Osteoblast (primary cell): ENCODE data around the gene DCAF15. TPM values are rescaled to one million over a fixed set of nuclear protein-coding genes. Genes with fewer than 3 reads are reported as not detected.
"Not testable (repeated sequence)": the region's sequence is repeated elsewhere in the genome, so short reads cannot be mapped to it uniquely, and the experiment has no call there.

Experiments used
- DNase-seq: peaks from one replicate; pipeline ENCODE4 v3.0.0; 2011; ENCODE audit warnings: low spot score, mixed read lengths; ENCODE audit not compliant: insufficient read length; ENCODE audit errors: missing footprints
- H2AFZ ChIP-seq: 2 replicates; pipeline ENCODE4 v1.6.0; 2011; ENCODE audit warnings: mild to moderate bottlenecking, low read length
- H3K27ac ChIP-seq: 2 replicates; pipeline ENCODE4 v1.5.1; 2011; ENCODE audit warnings: mild to moderate bottlenecking, low read depth, low read length, moderate library complexity
- H3K27me3 ChIP-seq: 2 replicates; pipeline ENCODE4 v1.6.0; 2012; ENCODE audit warnings: mild to moderate bottlenecking, control low read depth, inconsistent platforms, low read length, moderate library complexity; ENCODE audit not compliant: insufficient read depth
- H3K36me3 ChIP-seq: 2 replicates; pipeline ENCODE4 v1.5.1; 2011; ENCODE audit warnings: mild to moderate bottlenecking, low read length, control low read depth, moderate library complexity; ENCODE audit not compliant: insufficient read depth
- H3K4me1 ChIP-seq: 2 replicates; pipeline ENCODE4 v1.5.1; 2011; ENCODE audit warnings: mild to moderate bottlenecking, low read length, control low read depth, moderate library complexity; ENCODE audit not compliant: insufficient read depth
- H3K4me2 ChIP-seq: 2 replicates; pipeline ENCODE4 v1.6.0; 2011; ENCODE audit warnings: mild to moderate bottlenecking, low read length; ENCODE audit not compliant: insufficient read depth
- H3K4me3 ChIP-seq: fragments of 200-600 bp; sonication (generic); 3 replicates; pipeline ENCODE4 v1.5.1; 2012; ENCODE audit warnings: mild to moderate bottlenecking, low read length, inconsistent platforms; ENCODE audit not compliant: insufficient read depth
- H3K79me2 ChIP-seq: 2 replicates; pipeline ENCODE4 v1.6.0; 2012; ENCODE audit warnings: mild to moderate bottlenecking, low read length, control low read depth, inconsistent platforms; ENCODE audit not compliant: insufficient read depth
- H3K9me3 ChIP-seq: 2 replicates; pipeline ENCODE4 v1.5.1; 2011; ENCODE audit warnings: low read depth, low read length, control low read depth
- H4K20me1 ChIP-seq: 2 replicates; pipeline ENCODE4 v1.6.0; 2012; ENCODE audit warnings: mild to moderate bottlenecking, low read length, control low read depth; ENCODE audit not compliant: insufficient read depth
- CTCF ChIP-seq: IDR thresholded peaks from 2 replicates; pipeline ENCODE4 v1.5.1; 2011; ENCODE audit warnings: mild to moderate bottlenecking, low read depth, low read length, moderate library complexity; ENCODE audit errors: extremely low read depth
- total RNA-seq: library from RNA; depleted of rRNA; stranded (reverse); fragments of >200 nt; gene quantifications from 2 replicates; pipeline ENCODE4 v1.2.3, GENCODE V29; 2012

The DCAF15 gene
- total RNA-seq, 1 donor = 11.9 TPM

- no peaks in the 10 kb centered on the region for H4K20me1 ChIP-seq
- peak; percentile 52 for DNase-seq
- H3K36me3 ChIP-seq = peaks cover 43% of the 10 kb centered on the region
- H3K4me1 ChIP-seq = no peaks in the 10 kb centered on the region
- H3K79me2 ChIP-seq = no peaks in the 10 kb centered on the region
- H3K27ac ChIP-seq = no peak overlapping the region
- no peak for TF ChIP-seq CTCF
- no peak overlapping the region for H2AFZ ChIP-seq
- H3K27me3 ChIP-seq = no peaks in the 10 kb centered on the region
- H3K4me3 ChIP-seq = no peak overlapping the region
- H3K4me2 ChIP-seq = no peak overlapping the region
- H3K9me3 ChIP-seq = no peaks in the 10 kb centered on the region
Measured at GRCh38 chr19:13920524-13920923, 31.8 kb upstream of the DCAF15 start.

- no peak for TF ChIP-seq CTCF
- H2AFZ ChIP-seq = no peak overlapping the region
- H3K36me3 ChIP-seq = peaks cover 41% of the 10 kb centered on the region
- H3K27ac ChIP-seq = no peak overlapping the region
- H3K4me1 ChIP-seq = no peaks in the 10 kb centered on the region
- DNase-seq = peak; percentile 90
- no peak overlapping the region for H3K4me3 ChIP-seq
- H4K20me1 ChIP-seq = no peaks in the 10 kb centered on the region
- no peak overlapping the region for H3K4me2 ChIP-seq
- H3K9me3 ChIP-seq = no peaks in the 10 kb centered on the region
- H3K27me3 ChIP-seq = no peaks in the 10 kb centered on the region
- no peaks in the 10 kb centered on the region for H3K79me2 ChIP-seq
Measured at GRCh38 chr19:13920940-13921747, 31.2 kb upstream of the DCAF15 start.

- H3K27me3 ChIP-seq, DNase-seq, H3K4me2 ChIP-seq, H3K79me2 ChIP-seq, H3K4me1 ChIP-seq, H3K9me3 ChIP-seq, H2AFZ ChIP-seq, H3K4me3 ChIP-seq, H4K20me1 ChIP-seq, H3K27ac ChIP-seq: not testable (repeated sequence)
- H3K36me3 ChIP-seq = peaks cover 49% of the 10 kb centered on the region
Measured at GRCh38 chr19:13922118-13922517, 30.2 kb upstream of the DCAF15 start.

GRCh38 chr19:13923194-13923987, 28.9 kb upstream of the DCAF15 start:
- TF ChIP-seq CTCF = no peak
- Histone ChIP-seq H3K4me1 (no peaks in the 10 kb centered on the region), H3K36me3 (peaks cover 55% of the 10 kb centered on the region), H4K20me1 (no peaks in the 10 kb centered on the region), H3K4me2 (no peak overlapping the region), H3K4me3 (no peak overlapping the region), H3K9me3 (no peaks in the 10 kb centered on the region), H3K27me3 (no peaks in the 10 kb centered on the region), H3K79me2 (no peaks in the 10 kb centered on the region), H3K27ac (no peak overlapping the region), H2AFZ (no peak overlapping the region)
- peak; percentile 78 for DNase-seq
